ENCODE data around the gene TATDN2. TPM values are rescaled to one million over a fixed set of nuclear protein-coding genes. Genes with fewer than 3 reads are reported as not detected.
A peak's percentile ranks its signal among the peaks of the same experiment; 100 is the strongest.
"Not testable (repeated sequence)": the region's sequence is repeated elsewhere in the genome, so short reads cannot be mapped to it uniquely, and the experiment has no call there.

The TATDN2 gene
- polyA plus RNA-seq, 3 donors from 2014 or later = 8.4 to 27.7 (median 10.6) TPM

- Mint-ChIP-seq H3K4me3 (peak overlapping the region; percentile 3 to 68 (median 34)), H3K27me3 (ENCODE audit: low read depth in 3 of 3) (peaks cover 0 to 6% (median 5%) of the 10 kb centered on the region in 3 donors), H3K9me3 (no peaks in the 10 kb centered on the region), H3K4me1 (peaks cover 74 to 93% of the 10 kb centered on the region in 2 donors), H3K36me3 (peaks cover 17 to 58% (median 41%) of the 10 kb centered on the region in 3 donors), H3K27ac (peak overlapping the region; percentile 73 to 89 (median 82))
- peak; percentile 19 to 45 (median 27) for DNase-seq
Observed at GRCh38 chr3:10263646-10264363, 15.5 kb downstream of the TATDN2 start.

- Mint-ChIP-seq H3K36me3 (peaks cover 16 to 57% (median 33%) of the 10 kb centered on the region in 3 donors), H3K27ac (peak overlapping the region; percentile 5 to 74 (median 36)), H3K27me3 (ENCODE audit: low read depth in 3 of 3) (peaks cover 0 to 6% (median 4%) of the 10 kb centered on the region in 3 donors), H3K9me3 (no peaks in the 10 kb centered on the region), H3K4me1 (peaks cover 64 to 88% of the 10 kb centered on the region in 2 donors), H3K4me3 (peak overlapping the region in 3 of 5 donors; percentile 2 to 43 (median 17))
- DNase-seq = no peak
Observed at GRCh38 chr3:10265833-10266232, 17.6 kb downstream of the TATDN2 start.

- DNase-seq; H3K9me3 Mint-ChIP-seq; H3K27me3 Mint-ChIP-seq (ENCODE audit: low read depth in 3 of 3); H3K4me3 Mint-ChIP-seq: not testable (repeated sequence)
- H3K27ac Mint-ChIP-seq = peak overlapping the region in 4 of 6 donors; percentile 15 to 68 (median 50)
- H3K4me1 Mint-ChIP-seq = peaks cover 61 to 87% of the 10 kb centered on the region in 2 donors
- peaks cover 10 to 52% (median 25%) of the 10 kb centered on the region in 3 donors for H3K36me3 Mint-ChIP-seq
Observed at GRCh38 chr3:10266936-10267335, 18.7 kb downstream of the TATDN2 start.

GRCh38 chr3:10268116-10268515 is 19.9 kb downstream of the TATDN2 start:
- H3K4me1 Mint-ChIP-seq = peaks cover 59 to 81% of the 10 kb centered on the region in 2 donors
- DNase-seq = no peak
- peaks cover 6 to 48% (median 20%) of the 10 kb centered on the region in 3 donors for H3K36me3 Mint-ChIP-seq
- H3K27ac Mint-ChIP-seq = peak overlapping the region in 1 of 6 donors; percentile 31
- no peaks in the 10 kb centered on the region for H3K9me3 Mint-ChIP-seq
- H3K27me3 Mint-ChIP-seq (ENCODE audit: low read depth in 3 of 3) = peaks cover 0 to 6% (median 4%) of the 10 kb centered on the region in 3 donors
- H3K4me3 Mint-ChIP-seq = no peak overlapping the region

GRCh38 chr3:10268930-10269329 is 20.7 kb downstream of the TATDN2 start:
- DNase-seq = no peak
- Mint-ChIP-seq H3K4me3 (no peak overlapping the region), H3K36me3 (peaks cover 0 to 43% (median 12%) of the 10 kb centered on the region in 3 donors), H3K27ac (peak overlapping the region in 4 of 6 donors; percentile 31 to 67 (median 50)), H3K9me3 (no peaks in the 10 kb centered on the region), H3K27me3 (ENCODE audit: low read depth in 3 of 3) (peaks cover 0 to 6% (median 4%) of the 10 kb centered on the region in 3 donors), H3K4me1 (peaks cover 58 to 81% of the 10 kb centered on the region in 2 donors)

- Mint-ChIP-seq H3K36me3 (peaks cover 0 to 40% (median 10%) of the 10 kb centered on the region in 3 donors), H3K9me3 (no peaks in the 10 kb centered on the region), H3K4me1 (peaks cover 58 to 81% of the 10 kb centered on the region in 2 donors), H3K27ac (peak overlapping the region in 2 of 6 donors; percentile 45 to 65), H3K4me3 (no peak overlapping the region), H3K27me3 (ENCODE audit: low read depth in 3 of 3) (peaks cover 0 to 6% (median 4%) of the 10 kb centered on the region in 3 donors)
- DNase-seq = no peak
Observed at GRCh38 chr3:10269443-10269842, 21.2 kb downstream of the TATDN2 start.

- Mint-ChIP-seq H3K27ac (peak overlapping the region in 2 of 6 donors; percentile 43 to 58), H3K4me1 (peaks cover 48 to 83% of the 10 kb centered on the region in 2 donors), H3K36me3 (peaks cover 0 to 37% (median 3%) of the 10 kb centered on the region in 3 donors)
- not testable (repeated sequence) for H3K4me3 Mint-ChIP-seq; H3K27me3 Mint-ChIP-seq (ENCODE audit: low read depth in 3 of 3); DNase-seq; H3K9me3 Mint-ChIP-seq
Observed at GRCh38 chr3:10272476-10272875, 24.2 kb downstream of the TATDN2 start.

- DNase-seq = no peak
- Mint-ChIP-seq H3K9me3 (no peaks in the 10 kb centered on the region), H3K36me3 (peaks cover 0 to 40% (median 6%) of the 10 kb centered on the region in 3 donors), H3K27ac (peak overlapping the region; percentile 5 to 83 (median 54)), H3K27me3 (ENCODE audit: low read depth in 3 of 3) (no peaks in the 10 kb centered on the region), H3K4me3 (peak overlapping the region; percentile 40 to 55 (median 48)), H3K4me1 (peaks cover 50 to 83% of the 10 kb centered on the region in 2 donors)
Observed at GRCh38 chr3:10272977-10273376, 24.7 kb downstream of the TATDN2 start.

- no peaks in the 10 kb centered on the region for H3K27me3 Mint-ChIP-seq (ENCODE audit: low read depth in 3 of 3)
- no peak for DNase-seq
- H3K4me1 Mint-ChIP-seq = peaks cover 49 to 81% of the 10 kb centered on the region in 2 donors
- peak overlapping the region; percentile 46 to 57 (median 55) for H3K4me3 Mint-ChIP-seq
- H3K9me3 Mint-ChIP-seq = no peaks in the 10 kb centered on the region
- peak overlapping the region; percentile 25 to 83 (median 56) for H3K27ac Mint-ChIP-seq
- peaks cover 0 to 38% (median 6%) of the 10 kb centered on the region in 3 donors for H3K36me3 Mint-ChIP-seq
Observed at GRCh38 chr3:10273702-10274305, 25.5 kb downstream of the TATDN2 start.

GRCh38 chr3:10274601-10275000 is 26.3 kb downstream of the TATDN2 start:
- Mint-ChIP-seq H3K4me1 (peaks cover 44 to 75% of the 10 kb centered on the region in 2 donors), H3K27ac (peak overlapping the region; percentile 24 to 81 (median 50)), H3K27me3 (ENCODE audit: low read depth in 3 of 3) (no peaks in the 10 kb centered on the region), H3K9me3 (no peaks in the 10 kb centered on the region), H3K36me3 (peaks cover 0 to 38% (median 6%) of the 10 kb centered on the region in 3 donors), H3K4me3 (peak overlapping the region; percentile 27 to 57 (median 30))
- no peak for DNase-seq

- peak overlapping the region; percentile 17 to 79 (median 56) for H3K27ac Mint-ChIP-seq
Observed at GRCh38 chr3:10277115-10277625, 28.9 kb downstream of the TATDN2 start.

GRCh38 chr3:10278501-10278900 is 30.2 kb downstream of the TATDN2 start:
- H3K27me3 Mint-ChIP-seq (ENCODE audit: low read depth in 3 of 3) = no peaks in the 10 kb centered on the region

More at GRCh38 chr3:10277115-10277625, 28.9 kb downstream of the TATDN2 start:
- no peak overlapping the region for H3K4me3 Mint-ChIP-seq
- H3K36me3 Mint-ChIP-seq = peaks cover 0 to 29% (median 8%) of the 10 kb centered on the region in 3 donors
- H3K27me3 Mint-ChIP-seq (ENCODE audit: low read depth in 3 of 3) = no peaks in the 10 kb centered on the region
- H3K9me3 Mint-ChIP-seq = no peaks in the 10 kb centered on the region
- H3K4me1 Mint-ChIP-seq = peaks cover 36 to 56% of the 10 kb centered on the region in 2 donors
- no peak for DNase-seq

GRCh38 chr3:10279384-10280176 is 31.3 kb downstream of the TATDN2 start:
- H3K27me3 Mint-ChIP-seq (ENCODE audit: low read depth in 3 of 3) = no peaks in the 10 kb centered on the region
- H3K9me3 Mint-ChIP-seq = no peaks in the 10 kb centered on the region
- H3K27ac Mint-ChIP-seq = peak overlapping the region in 1 of 6 donors; percentile 21
- peaks cover 0 to 26% (median 12%) of the 10 kb centered on the region in 3 donors for H3K36me3 Mint-ChIP-seq
- no peak overlapping the region for H3K4me3 Mint-ChIP-seq
- H3K4me1 Mint-ChIP-seq = peaks cover 24 to 48% of the 10 kb centered on the region in 2 donors
- DNase-seq = no peak

More at GRCh38 chr3:10278501-10278900, 30.2 kb downstream of the TATDN2 start:
- Mint-ChIP-seq H3K36me3 (peaks cover 0 to 22% (median 12%) of the 10 kb centered on the region in 3 donors), H3K27ac (peak overlapping the region in 2 of 6 donors; percentile 39 to 40), H3K4me1 (peaks cover 28 to 48% of the 10 kb centered on the region in 2 donors), H3K4me3 (no peak overlapping the region), H3K9me3 (no peaks in the 10 kb centered on the region)
- no peak for DNase-seq
